Melanocyte of skin (primary cell): ENCODE results near the gene IL17C. TPM values are rescaled to one million over a fixed set of nuclear protein-coding genes. Genes with fewer than 3 reads are reported as not detected.

Experiments
- total RNA-seq, 2 donors: library from RNA; depleted of rRNA; stranded (reverse); fragments of >200 nt; gene quantifications; 2 replicates each; pipeline ENCODE4 v1.2.3, GENCODE V29; 2012

The IL17C gene, protein sequence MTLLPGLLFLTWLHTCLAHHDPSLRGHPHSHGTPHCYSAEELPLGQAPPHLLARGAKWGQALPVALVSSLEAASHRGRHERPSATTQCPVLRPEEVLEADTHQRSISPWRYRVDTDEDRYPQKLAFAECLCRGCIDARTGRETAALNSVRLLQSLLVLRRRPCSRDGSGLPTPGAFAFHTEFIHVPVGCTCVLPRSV
- total RNA-seq = not detected

DNA sequence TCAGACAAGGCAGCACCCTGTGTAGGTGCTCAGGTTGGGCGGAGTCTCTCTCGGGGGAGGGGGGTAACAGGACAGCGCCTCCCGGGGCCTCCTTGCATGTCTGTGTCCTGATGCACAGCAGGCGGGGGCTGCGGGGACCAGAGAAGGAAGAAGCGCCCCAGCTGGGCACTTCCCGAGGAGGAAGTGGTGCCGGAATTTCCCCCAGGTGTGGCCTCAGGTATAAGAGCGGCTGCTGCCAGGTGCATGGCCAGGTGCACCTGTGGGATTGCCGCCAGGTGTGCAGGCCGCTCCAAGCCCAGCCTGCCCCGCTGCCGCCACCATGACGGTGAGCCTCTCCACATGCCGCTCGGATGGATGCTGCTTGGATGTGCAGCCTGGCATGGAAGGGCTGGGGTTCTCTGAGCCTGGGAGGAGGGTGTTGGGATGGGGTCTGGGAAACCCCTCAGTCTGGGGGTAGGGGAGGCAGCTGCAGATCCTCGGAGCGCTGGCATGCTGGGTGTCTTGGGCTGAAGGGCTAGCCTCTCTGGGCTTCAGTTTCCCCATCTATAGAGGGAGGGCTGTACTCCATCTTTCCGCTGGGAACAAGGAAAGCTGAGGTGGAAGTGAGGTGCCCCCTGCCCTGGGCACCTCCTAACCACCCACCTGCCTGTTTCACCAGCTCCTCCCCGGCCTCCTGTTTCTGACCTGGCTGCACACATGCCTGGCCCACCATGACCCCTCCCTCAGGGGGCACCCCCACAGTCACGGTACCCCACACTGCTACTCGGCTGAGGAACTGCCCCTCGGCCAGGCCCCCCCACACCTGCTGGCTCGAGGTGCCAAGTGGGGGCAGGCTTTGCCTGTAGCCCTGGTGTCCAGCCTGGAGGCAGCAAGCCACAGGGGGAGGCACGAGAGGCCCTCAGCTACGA is at the start of gene IL17C:
Gene IL17C (plus strand): TSS at position 250 of the 908 bp plus-strand sequence. CDS start 70 bp downstream, at position 320.

DNA sequence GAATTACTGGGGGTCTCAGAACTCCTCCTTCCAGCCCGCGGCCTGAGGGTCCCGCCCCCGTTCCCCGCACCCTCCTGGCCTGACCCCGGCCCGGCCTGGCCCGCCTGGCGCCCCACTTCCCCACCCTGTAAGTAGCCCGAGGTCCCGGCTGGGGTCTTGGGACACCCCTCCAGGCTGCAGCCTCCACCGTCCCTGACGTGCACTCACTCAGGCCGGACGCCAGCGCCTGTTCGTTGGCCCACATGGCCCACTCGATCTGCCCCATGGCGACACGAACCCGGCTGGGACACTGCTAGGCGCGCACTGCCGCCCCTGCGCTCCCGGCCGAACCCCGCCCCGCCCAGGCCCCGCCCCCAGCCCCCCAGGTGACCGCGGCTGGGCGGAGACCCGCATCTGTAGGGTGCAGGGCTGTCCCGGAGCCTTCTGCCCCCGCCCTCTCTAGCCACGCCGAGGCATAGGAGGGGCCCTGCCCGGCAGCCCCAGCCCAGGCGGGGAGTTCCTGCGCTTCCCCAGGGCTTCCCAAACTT is 12.4 kb downstream of the IL17C start, which contains the start of gene CYBA:
Gene CYBA (minus strand): TSS at position 305 of the 527 bp plus-strand sequence. CDS start 40 bp downstream, at position 265.

DNA sequence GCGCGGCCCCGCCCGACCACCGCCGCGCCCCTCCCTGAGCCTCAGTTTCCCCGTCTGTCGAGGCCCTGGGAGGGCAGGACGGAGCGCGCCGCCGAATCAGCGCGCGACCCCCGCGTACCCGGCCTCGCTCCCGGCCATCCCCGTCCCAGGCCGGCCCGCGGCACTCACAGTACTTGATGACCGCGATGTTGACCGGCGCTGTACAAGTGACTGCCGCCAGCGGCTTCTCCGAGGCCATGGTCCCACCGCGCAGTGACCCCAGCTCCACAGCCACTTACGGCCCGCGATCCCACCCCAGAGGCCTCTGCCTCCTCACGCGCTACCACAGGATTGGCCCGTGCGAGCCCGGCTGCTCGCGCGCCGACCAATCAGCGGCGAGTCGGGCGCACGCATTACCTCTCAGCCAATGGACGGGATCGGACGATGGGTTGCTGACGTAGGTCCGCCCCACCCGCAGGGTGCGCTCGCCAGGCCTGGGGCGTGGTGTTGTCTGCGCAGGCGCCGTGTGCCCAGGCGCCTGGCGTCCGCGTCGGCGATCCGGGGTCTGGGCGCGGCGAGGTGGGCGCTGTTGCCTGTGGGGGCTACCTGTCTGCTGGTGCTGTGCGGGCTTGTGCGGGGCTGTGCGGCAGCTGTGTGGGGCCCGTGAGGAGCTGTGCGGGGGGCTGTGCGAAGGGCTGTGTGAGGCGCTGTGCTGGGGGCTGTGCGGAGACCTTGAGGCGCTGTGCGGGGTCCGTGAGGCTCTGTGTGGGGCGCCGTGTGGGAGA is 24.7 kb downstream of the IL17C start, which contains the start of gene MVD:
Gene MVD (minus strand): TSS at position 249 of the 764 bp plus-strand sequence. CDS start 11 bp downstream, at position 238.

DNA sequence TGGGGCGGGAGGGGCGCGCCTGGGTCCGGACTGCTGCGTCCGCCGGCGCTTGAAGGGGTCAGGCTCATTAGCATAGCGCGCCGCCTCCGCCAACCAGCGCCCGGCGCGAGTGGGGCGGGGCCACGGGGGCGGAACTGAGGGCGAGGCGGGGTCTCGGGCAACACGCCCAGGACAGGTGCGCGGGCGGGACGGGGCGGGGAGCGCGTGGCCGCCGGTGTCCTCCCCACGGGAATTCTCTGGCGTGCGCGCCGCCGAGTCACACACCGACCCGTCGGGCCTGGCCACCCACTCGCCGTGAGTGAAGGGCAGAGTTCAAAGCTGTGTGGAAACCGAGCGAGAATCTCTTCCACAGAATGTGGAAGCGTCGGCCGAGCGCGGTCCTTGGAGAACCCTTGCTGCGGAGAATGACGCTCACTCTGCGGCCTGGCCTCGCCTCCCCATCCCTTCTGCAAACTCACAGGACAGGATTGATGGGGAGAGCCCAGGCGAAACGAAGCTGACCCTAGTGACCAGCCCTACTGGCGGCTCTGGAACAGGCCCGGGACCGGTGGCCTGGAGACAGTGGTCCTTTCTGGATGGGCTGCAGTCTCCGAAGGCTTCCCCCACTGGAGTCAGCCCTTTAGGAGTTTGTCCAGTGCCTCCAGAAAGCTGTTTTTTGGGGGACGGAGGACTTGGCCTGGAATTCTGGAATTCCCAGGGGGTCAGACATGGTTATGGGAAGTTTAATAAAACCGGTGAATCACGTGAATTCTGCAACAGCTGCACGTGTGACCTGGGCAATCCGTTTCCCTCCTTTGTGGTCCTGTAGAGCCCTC is 48.3 kb downstream of the IL17C start, which contains the start of gene SNAI3:
Gene SNAI3 (minus strand): TSS at position 69 of the 815 bp plus-strand sequence. CDS start 101 bp downstream, outside the sequence.

Other genes with a start within 250 kb of the IL17C start
- gene ZFPM1, start 185.3 kb upstream of the IL17C start, total RNA-seq = 1 to 10 TPM in 1 of 2 donors, under 1 TPM in 1; 0.34 to 2.7 TPM
- 10 to 100 TPM in 1 of 2 donors, 1 to 10 TPM in 1; 8.9 to 14.7 TPM for gene ZC3H18, start 68.2 kb upstream of the IL17C start, total RNA-seq
- gene CYBA, start 12.5 kb downstream of the IL17C start, total RNA-seq = 100 to 1,000 TPM; 179 to 205 TPM
- 10 to 100 TPM; 48.6 to 61.6 TPM for gene MVD, start 24.5 kb downstream of the IL17C start, total RNA-seq
- gene SNAI3, start 47.9 kb downstream of the IL17C start, total RNA-seq = under 1 TPM in 1 of 2 donors, not detected in 1; under 0.01 TPM
- 10 to 100 TPM; 12.7 to 13.0 TPM for gene RNF166, start 67.8 kb downstream of the IL17C start, total RNA-seq
- 10 to 100 TPM; 14.8 to 21.6 TPM for gene CTU2, start 67.9 kb downstream of the IL17C start, total RNA-seq
- 100 to 1,000 TPM in 1 of 2 donors, 10 to 100 TPM in 1; 89.1 to 132 TPM for gene PIEZO1, start 146.6 kb downstream of the IL17C start, total RNA-seq
- gene CDT1, start 165.2 kb downstream of the IL17C start, total RNA-seq = 10 to 100 TPM in 1 of 2 donors, 1 to 10 TPM in 1; 9.3 to 33.0 TPM
- gene APRT, start 173.4 kb downstream of the IL17C start, total RNA-seq = 10 to 100 TPM; 69.6 to 74.0 TPM
- gene GALNS, start 218.4 kb downstream of the IL17C start, total RNA-seq = 10 to 100 TPM; 24.8 to 27.3 TPM
- gene TRAPPC2L, start 218.6 kb downstream of the IL17C start, total RNA-seq = 10 to 100 TPM; 47.8 to 74.6 TPM
- not detected for gene PABPN1L, start 228.1 kb downstream of the IL17C start, total RNA-seq